PC-3 (cell line): Measurements from ENCODE around the gene SLC25A48. TPM values are rescaled to one million over a fixed set of nuclear protein-coding genes. Genes with fewer than 3 reads are reported as not detected.

Source experiments
- ATAC-seq: fragments of 200-7000 bp; cut with Tn5 transposase; 2 replicates; pipeline ENCODE4 v1.9.1; 2020; ENCODE audit warnings: mild to moderate bottlenecking, moderate library complexity
- BruUV-seq: library from RNA; stranded (reverse); fragments of 400-500 nt; replicated peaks from 2 replicates; lab custom pipeline; 2021; lab: Mats Ljungman, UMichigan
- CTCF ChIA-PET: fragments of 300-600 bp; sonication (Branson Sonifier 250); formaldehyde crosslinking; loops from one replicate; lab custom pipeline; 2022; ENCODE audit warnings: antibody characterized with exemption; lab: Charles Lee
- POLR2A ChIA-PET: fragments of 300-600 bp; sonication (Branson Sonifier 250); formaldehyde crosslinking; loops from one replicate; lab custom pipeline; 2022; ENCODE audit warnings: antibody characterized with exemption; ENCODE audit not compliant: unreplicated experiment; lab: Charles Lee
- DNase-seq: peaks from one replicate; pipeline ENCODE4 v3.0.0-alpha.2; 2015
- H2AFZ ChIP-seq: fragments of 300-600 bp; sonication (generic); 2 replicates; pipeline ENCODE4 v1.6.0; 2016; ENCODE audit warnings: antibody characterized with exemption, low read length
- H3F3A ChIP-seq: fragments of 300-600 bp; sonication (generic); one replicate; pipeline ENCODE4 v1.6.0; 2017; ENCODE audit warnings: antibody characterized with exemption, low read length, control low read depth, mild to moderate bottlenecking; ENCODE audit not compliant: unreplicated experiment
- H3K27ac ChIP-seq: fragments of 300-600 bp; sonication (generic); 2 replicates; pipeline ENCODE4 v1.5.1; 2016; ENCODE audit warnings: mild to moderate bottlenecking, low read length
- H3K27me3 ChIP-seq: fragments of 300-600 bp; sonication (generic); 2 replicates; pipeline ENCODE4 v1.6.1; 2016; ENCODE audit warnings: low read length, mixed read lengths
- H3K36me3 ChIP-seq: fragments of 300-600 bp; sonication (generic); 2 replicates; pipeline ENCODE4 v1.6.1; 2016; ENCODE audit warnings: low read depth, mixed run types, low read length, mixed read lengths
- H3K4me1 ChIP-seq: fragments of 300-600 bp; sonication (generic); 2 replicates; pipeline ENCODE4 v1.5.1; 2016; ENCODE audit warnings: low read length; ENCODE audit not compliant: insufficient read depth
- H3K4me2 ChIP-seq: fragments of 300-600 bp; sonication (generic); 2 replicates; pipeline ENCODE4 v1.6.0; 2016; ENCODE audit warnings: low read length
- H3K4me3 ChIP-seq: fragments of 300-600 bp; sonication (generic); 2 replicates; pipeline ENCODE4 v1.5.1; 2016; ENCODE audit warnings: mild to moderate bottlenecking, low read length, mixed read lengths
- H3K79me2 ChIP-seq: fragments of 300-600 bp; sonication (generic); 2 replicates; pipeline ENCODE4 v1.6.1; 2017; ENCODE audit warnings: low read length, mixed read lengths
- H3K9ac ChIP-seq: fragments of 300-600 bp; sonication (generic); 2 replicates; pipeline ENCODE4 v1.6.0; 2016; ENCODE audit warnings: mild to moderate bottlenecking, low read length
- H3K9me2 ChIP-seq: fragments of 300-600 bp; sonication (generic); replicated peaks from 2 replicates; pipeline ENCODE4 v1.6.1; 2016; ENCODE audit warnings: mixed run types, low read length, mixed read lengths
- H3K9me3 ChIP-seq: fragments of 300-600 bp; sonication (generic); 2 replicates; pipeline ENCODE4 v1.6.1; 2016; ENCODE audit warnings: low read length, mixed read lengths
- H4K20me1 ChIP-seq: fragments of 300-600 bp; sonication (generic); 2 replicates; pipeline ENCODE4 v1.6.1; 2016; ENCODE audit warnings: low read length, mixed read lengths
- CTCF ChIP-seq: fragments of 300-600 bp; sonication (generic); conservative IDR thresholded peaks from 2 replicates; pipeline ENCODE4 v1.5.1; 2017; ENCODE audit warnings: antibody characterized with exemption, low read depth, mild to moderate bottlenecking, low read length
- EZH2 ChIP-seq: fragments of 300-600 bp; sonication (generic); IDR thresholded peaks from one replicate; pipeline ENCODE4 v1.6.1; 2017; ENCODE audit warnings: antibody characterized with exemption, mild to moderate bottlenecking, low read length; ENCODE audit not compliant: unreplicated experiment
- EZH2phosphoT487 ChIP-seq: fragments of 300-600 bp; sonication (generic); IDR thresholded peaks from 2 replicates; pipeline ENCODE4 v1.6.1; 2018; ENCODE audit warnings: mild to moderate bottlenecking, antibody characterized with exemption, low read length, borderline replicate concordance
- intact Hi-C: fragments of 100-400 bp; cut with micrococcal nuclease; formaldehyde crosslinking; loops from 2 replicates; pipeline ENCODE4 v1.9.0; 2023
- total RNA-seq: library from RNA; depleted of rRNA; stranded (reverse); fragments of >200 nt; gene quantifications from 2 replicates; pipeline ENCODE4 v1.2.3, GENCODE V29; 2014

Gene SLC25A48
- total RNA-seq, 1 experiment from 2014 or later, result not detected

GRCh38 chr5:135821802-135822201 is 12.7 kb upstream of the SLC25A48 start:
- Histone ChIP-seq H2AFZ (no peak overlapping the region), H3K4me2 (no peak overlapping the region), H3K9ac (no peak overlapping the region), H3F3A (no peaks in the 10 kb centered on the region), H3K27ac (no peak overlapping the region), H3K9me2 (no peaks in the 10 kb centered on the region), H3K36me3 (no peaks in the 10 kb centered on the region), H3K9me3 (no peaks in the 10 kb centered on the region), H3K27me3 (peaks cover 22% of the 10 kb centered on the region), H3K4me3 (no peak overlapping the region), H3K79me2 (no peaks in the 10 kb centered on the region), H4K20me1 (no peaks in the 10 kb centered on the region), H3K4me1 (no peaks in the 10 kb centered on the region)
- no peak for DNase-seq
- CTCF ChIA-PET, result no interaction called here
- no TSS peak for BruUV-seq
- POLR2A ChIA-PET, result no interaction called here
- no peak for ATAC-seq
- intact Hi-C loops, result loop anchor here (10.0 kb wide), 1 partner anchor 257 kb away; no protein-coding TSS in a partner anchor
- TF ChIP-seq EZH2phosphoT487, result no peak
- no peak for TF ChIP-seq EZH2
- TF ChIP-seq CTCF, result no peak

GRCh38 chr5:135822286-135822685 is 12.2 kb upstream of the SLC25A48 start:
- Histone ChIP-seq H3K4me1 (no peaks in the 10 kb centered on the region), H3K4me2 (no peak overlapping the region), H3K4me3 (no peak overlapping the region), H2AFZ (no peak overlapping the region), H4K20me1 (no peaks in the 10 kb centered on the region), H3K36me3 (no peaks in the 10 kb centered on the region), H3K9me2 (no peaks in the 10 kb centered on the region), H3K9me3 (no peaks in the 10 kb centered on the region), H3K27ac (no peak overlapping the region), H3F3A (no peaks in the 10 kb centered on the region), H3K9ac (no peak overlapping the region), H3K27me3 (peaks cover 27% of the 10 kb centered on the region), H3K79me2 (no peaks in the 10 kb centered on the region)
- DNase-seq, result no peak
- no peak for ATAC-seq
- ChIA-PET CTCF (interaction anchor here (0.6 kb wide), 1 partner anchor 99 kb away, joined by 3 read pairs; no protein-coding TSS in a partner anchor), POLR2A (no interaction called here)
- intact Hi-C loops, result loop anchor here (10.0 kb wide), 1 partner anchor 257 kb away; no protein-coding TSS in a partner anchor
- TF ChIP-seq EZH2phosphoT487, result no peak
- no peak for TF ChIP-seq EZH2
- no peak for TF ChIP-seq CTCF
- BruUV-seq, result no TSS peak

GRCh38 chr5:135822959-135823358 is 11.5 kb upstream of the SLC25A48 start:
- intact Hi-C loops, result loop anchor here (10.0 kb wide), 1 partner anchor 258 kb away; no protein-coding TSS in a partner anchor
- TF ChIP-seq EZH2phosphoT487 (no peak), EZH2 (no peak), CTCF (no peak)
- CTCF ChIA-PET, result interaction anchor here (0.6 kb wide), 1 partner anchor 100 kb away, joined by 3 read pairs; no protein-coding TSS in a partner anchor
- Histone ChIP-seq H3K9ac (no peak overlapping the region), H3K9me3 (no peaks in the 10 kb centered on the region), H3K27me3 (peaks cover 28% of the 10 kb centered on the region), H3F3A (no peaks in the 10 kb centered on the region), H3K27ac (no peak overlapping the region), H3K4me2 (no peak overlapping the region), H3K9me2 (no peaks in the 10 kb centered on the region), H3K4me3 (no peak overlapping the region), H4K20me1 (no peaks in the 10 kb centered on the region), H3K79me2 (no peaks in the 10 kb centered on the region), H3K4me1 (no peaks in the 10 kb centered on the region), H2AFZ (no peak overlapping the region), H3K36me3 (no peaks in the 10 kb centered on the region)
- no TSS peak for BruUV-seq
- POLR2A ChIA-PET, result no interaction called here
- no peak for DNase-seq
- no peak for ATAC-seq
